OCI-LY7 (cell line): ENCODE data around the gene NKG7.

ENCODE experiments used
- CTCF ChIP-seq: fragments of 200-600 bp; sonication (generic); conservative IDR thresholded peaks from 2 replicates; pipeline ENCODE4 v1.5.1; 2014; ENCODE audit warnings: mild to moderate bottlenecking, antibody characterized with exemption, low read length, moderate library complexity, mixed read lengths
- EZH2phosphoT487 ChIP-seq: fragments of 200-600 bp; sonication (generic); IDR thresholded peaks from 2 replicates; pipeline ENCODE4 v1.6.1; 2018; ENCODE audit warnings: low read depth, borderline replicate concordance, mild to moderate bottlenecking, mixed run types, antibody characterized with exemption, low read length, moderate library complexity, mixed read lengths

- TF ChIP-seq CTCF: no peak
- TF ChIP-seq EZH2phosphoT487: no peak
Observed at GRCh38 chr19:51331193-51331592, 41.3 kb downstream of the NKG7 start.
